ENCODE measurements around the gene DRAM1.
"Not testable (repeated sequence)": the region's sequence is repeated elsewhere in the genome, so short reads cannot be mapped to it uniquely, and the experiment has no call there.

DRAM1 gene

GRCh38 chr12:101908395-101908794 lies 31.0 kb downstream of the DRAM1 start:
- no peak for DNase-seq

- DNase-seq, result no peak
Observed at GRCh38 chr12:101909646-101910045, 32.3 kb downstream of the DRAM1 start.

- no peak for DNase-seq
Observed at GRCh38 chr12:101915841-101916240, 38.5 kb downstream of the DRAM1 start.

GRCh38 chr12:101918805-101919204 lies 41.4 kb downstream of the DRAM1 start:
- not testable (repeated sequence) for DNase-seq

- DNase-seq, result no peak
Observed at GRCh38 chr12:101919447-101919846, 42.1 kb downstream of the DRAM1 start.

DNA sequence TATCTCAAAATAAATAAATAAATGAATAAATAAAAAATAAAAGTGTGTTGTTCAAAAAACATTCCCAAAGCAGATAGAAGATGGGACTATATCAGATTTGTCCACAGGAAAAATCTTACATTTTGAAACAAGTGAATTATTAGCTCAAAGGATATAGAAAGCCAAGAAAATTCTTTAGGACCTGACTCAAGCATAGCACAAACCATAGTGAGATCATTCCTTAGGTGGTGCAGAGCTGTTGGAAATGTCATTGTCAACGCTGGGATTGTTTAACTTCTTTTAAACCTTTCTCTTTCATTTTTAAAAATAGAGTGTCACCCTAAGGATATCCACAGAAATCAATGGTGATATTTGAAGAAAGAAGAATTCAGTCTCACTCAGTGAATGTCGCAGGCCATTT lies 43.5 kb downstream of the DRAM1 start:
- DNase-seq, result no peak

DNA sequence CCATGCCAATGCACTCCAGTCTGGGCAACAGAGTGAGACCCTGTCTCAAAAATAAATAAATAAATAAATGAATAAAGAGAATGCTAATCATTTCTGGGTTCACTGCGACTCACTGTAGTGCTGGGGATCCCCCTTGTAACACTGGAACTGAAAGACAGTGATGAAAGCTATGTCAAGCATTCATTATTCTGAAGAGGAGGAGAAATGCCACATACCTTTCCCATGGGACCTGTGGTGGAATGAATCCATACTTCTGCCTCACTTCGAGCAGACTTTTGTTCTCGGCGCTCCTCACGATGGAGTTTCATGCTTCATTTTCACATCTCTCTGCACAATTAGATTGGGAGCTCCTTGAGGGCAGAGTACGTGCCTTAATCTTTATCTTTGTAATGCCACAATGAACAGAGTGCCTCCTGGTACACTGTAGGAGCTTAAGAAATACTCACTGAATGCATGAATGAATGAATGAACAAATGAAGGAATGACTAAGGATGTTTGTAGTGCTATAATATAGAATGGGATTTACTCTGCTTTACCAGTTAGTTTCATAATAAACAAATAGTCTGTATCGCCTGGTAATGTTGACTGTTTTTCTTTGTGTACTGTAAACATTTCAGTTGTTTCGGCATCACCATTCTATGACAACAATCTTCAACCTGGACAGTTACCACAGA lies 45.8 kb downstream of the DRAM1 start:
- DNase-seq, result no peak

- no peak for DNase-seq
Observed at GRCh38 chr12:101924618-101925017, 47.2 kb downstream of the DRAM1 start.

DNA sequence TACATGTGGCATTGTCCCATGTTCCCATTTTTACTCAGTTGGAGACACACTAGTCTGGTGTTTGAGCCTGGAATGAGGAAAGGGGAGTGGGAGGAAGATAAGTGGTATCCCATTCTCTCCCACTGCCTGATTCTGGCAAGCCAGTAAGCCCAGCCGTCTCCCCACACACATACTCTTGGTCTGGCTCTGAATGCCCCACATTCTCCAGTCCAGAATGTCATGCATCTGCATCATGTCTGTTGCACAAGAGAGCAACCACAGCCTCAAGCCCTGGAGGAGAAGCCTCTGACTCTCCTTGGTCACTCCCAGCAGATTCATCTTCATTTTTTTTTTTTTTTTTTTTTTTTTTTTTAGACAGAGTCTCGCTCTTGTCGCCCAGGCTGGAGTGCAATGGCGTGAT lies 48.0 kb downstream of the DRAM1 start:
- peak; percentile 34 for DNase-seq

- peak; percentile 16 for DNase-seq
Observed at GRCh38 chr12:101925935-101926334, 48.6 kb downstream of the DRAM1 start.

GRCh38 chr12:101927036-101927435 lies 49.7 kb downstream of the DRAM1 start:
- no peak for DNase-seq

DNA sequence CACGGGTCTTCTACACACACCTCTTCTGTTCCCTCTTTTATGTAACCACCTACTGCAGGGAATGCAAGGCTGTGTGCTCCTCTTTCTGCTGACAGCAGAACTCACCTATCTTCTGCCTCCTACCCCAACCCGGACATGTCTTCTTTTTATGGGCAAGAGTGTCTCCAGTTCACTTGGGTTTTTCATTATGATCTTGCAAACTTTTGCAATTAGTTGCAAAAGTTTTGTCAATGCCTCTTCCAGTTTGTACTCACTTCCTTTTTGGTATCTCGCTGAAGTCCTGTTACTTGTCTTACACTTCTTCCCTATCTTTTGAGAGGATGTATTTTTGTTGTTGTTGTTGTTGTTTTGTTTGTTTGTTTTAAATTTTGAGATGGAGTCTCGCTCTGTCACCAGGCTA lies 50.6 kb downstream of the DRAM1 start:
- DNase-seq, result no peak

- DNase-seq, result no peak
Observed at GRCh38 chr12:101928556-101928955, 51.2 kb downstream of the DRAM1 start.

DNA sequence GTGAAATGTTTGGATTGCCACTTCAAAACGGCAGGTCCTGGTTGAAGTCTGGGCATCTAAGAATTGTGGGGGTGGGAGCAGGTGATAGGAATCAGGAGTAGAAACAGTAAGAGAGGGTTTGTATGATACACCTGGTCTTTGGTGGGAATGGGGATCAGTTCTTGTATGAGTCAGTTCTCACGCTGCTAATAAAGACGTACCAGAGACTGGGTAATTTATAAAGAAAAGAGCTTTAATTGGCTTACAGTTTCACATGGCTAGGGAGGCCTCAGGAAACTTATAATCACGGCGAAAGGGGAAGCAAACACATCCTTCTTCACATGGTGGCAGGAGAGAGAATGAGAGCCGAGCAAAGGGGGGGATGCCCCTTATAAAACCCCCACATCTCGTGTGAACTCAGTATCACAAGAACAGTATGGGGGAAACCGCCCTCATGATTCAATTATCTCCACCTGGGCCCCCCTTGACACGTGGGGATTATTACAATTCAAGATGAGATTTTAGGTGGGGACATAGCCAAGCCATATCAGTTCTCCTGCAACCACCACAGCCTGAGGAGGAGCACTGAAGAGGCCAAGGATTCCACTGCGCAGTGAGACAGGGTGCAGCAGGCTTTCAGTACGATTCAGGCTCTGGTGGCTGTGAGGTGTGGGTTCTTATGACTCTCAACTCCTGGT lies 52.1 kb downstream of the DRAM1 start:
- no peak for DNase-seq

- no peak for DNase-seq
Observed at GRCh38 chr12:101931498-101932326, 54.3 kb downstream of the DRAM1 start.

DNA sequence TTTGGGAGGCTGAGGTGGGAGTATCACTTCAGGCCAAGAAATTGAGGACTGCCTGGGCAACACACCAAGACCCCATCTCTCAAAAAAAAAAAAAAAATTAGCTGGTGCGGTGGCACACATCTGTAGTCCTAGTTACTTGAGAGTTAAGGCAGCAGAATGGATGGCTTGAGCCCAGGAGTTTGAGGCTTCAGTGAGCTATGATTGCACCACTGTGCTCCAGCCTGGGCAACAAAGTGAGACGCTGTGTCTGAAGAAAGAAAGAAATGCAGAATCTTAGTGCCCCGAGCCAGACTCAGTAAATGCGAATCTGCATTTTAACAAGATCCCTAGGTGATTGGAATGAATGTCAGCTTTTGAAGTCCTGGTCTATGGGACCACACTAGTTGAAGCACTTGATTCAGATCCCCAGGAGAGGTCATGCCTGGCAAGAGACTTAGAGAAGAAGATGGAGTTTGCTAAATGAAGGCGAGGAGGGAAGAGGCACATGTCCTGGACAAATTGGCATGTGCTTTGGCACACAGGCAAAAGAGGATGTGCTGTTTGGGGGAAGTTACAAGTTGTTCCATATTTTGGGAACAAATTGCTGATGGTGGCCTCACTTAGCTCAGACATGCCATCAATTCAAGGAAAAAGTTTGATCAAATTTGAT lies 56.6 kb downstream of the DRAM1 start:
- no peak for DNase-seq

DNA sequence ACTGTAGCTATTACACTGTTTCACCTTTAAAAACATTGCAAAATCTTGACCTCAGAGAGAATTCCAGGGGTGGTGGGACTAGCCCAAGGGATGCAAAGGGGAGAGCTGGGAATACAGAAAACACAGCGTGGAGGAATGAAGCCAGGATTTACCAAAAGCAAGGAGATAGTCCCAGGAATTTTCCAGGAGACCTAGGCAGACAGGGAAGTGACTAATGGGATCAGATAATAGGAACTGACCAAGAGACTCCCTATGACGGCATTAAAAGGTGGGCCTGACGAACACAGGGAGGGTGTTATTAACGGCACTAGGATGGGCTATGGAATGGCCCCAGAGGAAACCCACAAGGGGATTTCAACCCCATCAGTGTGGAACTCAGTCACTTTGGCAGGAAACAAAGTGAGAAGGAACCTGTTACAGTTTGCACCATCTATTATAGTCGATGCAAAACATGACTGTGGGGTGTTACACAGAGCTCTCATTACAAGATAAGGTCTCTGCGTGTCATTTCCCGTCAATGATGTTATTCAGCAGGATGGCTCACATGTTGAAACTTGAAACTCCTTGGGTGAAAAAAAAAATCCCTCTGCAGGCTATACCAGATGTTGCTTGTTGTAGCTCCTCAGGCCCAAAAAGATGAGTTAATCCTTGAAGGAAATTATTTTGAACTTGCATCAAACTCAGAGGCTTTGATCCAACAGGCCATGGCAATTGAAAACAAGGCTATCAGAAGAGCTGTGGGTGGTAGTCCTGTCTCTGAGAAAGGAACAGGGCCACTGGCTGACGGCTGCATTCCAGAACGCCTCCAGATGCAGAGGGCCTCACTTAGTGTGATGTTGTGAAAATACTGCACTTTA lies 58.7 kb downstream of the DRAM1 start:
- DNase-seq, result no peak

DNA sequence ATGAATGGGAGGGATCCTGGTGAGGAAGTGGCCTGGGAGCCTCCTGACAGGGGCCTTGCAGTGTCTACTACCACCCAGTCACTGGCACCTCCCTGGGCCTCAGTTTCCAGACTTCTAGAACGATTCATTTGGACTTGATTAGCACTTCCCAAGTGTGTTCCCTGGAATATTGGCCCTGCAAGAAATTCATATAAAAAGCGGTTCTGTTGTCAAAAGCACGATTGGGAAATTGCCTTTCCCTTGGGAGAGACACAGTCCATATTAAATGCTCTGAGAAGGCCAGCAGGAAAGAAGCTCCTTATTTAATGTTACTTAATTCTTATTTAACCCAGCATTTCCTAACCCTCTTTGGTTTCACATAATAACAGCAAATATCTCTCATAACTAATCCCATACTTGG lies 61.9 kb downstream of the DRAM1 start:
- no peak for DNase-seq

DNA sequence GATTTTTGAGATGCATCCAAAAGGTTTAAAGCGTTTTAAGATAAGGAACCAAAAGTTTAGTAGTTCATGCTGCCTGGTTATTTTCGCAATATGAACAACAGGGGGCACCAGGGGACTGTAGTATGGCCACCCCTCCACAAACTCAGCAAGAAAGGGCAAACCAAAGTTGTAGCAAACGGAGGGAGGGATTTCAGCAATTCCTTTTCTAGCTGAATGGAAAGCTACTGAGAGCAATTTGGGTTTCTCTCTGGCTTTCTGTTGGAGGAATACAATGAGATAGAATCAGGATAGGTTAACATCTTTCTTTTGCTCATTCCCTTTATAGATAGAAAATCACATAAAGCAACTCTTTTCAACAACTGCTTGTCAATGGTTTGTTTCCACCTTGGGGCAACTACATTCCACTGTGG lies 62.5 kb downstream of the DRAM1 start:
- DNase-seq, result peak; percentile 31

DNA sequence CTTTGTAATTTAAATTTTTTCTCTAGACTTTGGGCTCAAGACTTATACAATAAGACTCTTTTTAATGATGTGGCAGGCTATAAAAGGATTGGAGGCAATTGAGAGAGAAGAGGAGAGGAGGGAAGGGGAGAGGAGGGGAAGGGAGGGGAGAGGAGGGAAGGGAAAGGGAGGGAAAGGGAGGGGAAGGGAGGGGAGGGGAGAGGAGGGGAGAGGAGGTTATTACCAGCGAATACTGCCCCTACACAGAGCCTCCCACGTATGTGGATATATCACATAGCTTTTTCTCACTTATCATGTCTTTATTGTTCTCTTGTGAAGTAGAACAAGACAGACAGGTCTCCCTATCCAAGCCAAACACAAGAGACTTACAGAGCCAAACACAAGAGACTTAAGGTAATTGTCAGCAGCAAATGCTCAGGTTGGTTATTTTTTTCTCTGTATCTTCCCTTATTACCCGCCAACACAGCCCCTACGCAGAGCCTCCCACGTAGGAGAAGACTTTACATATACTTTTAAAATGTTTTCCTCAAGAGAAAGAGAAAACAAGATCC lies 63.1 kb downstream of the DRAM1 start:
- DNase-seq, result no peak

GRCh38 chr12:101941306-101942249 lies 64.2 kb downstream of the DRAM1 start:
- DNase-seq, result no peak
